SK-N-SH (cell line): ENCODE data around the gene FAM9C. TPM values are rescaled to one million over a fixed set of nuclear protein-coding genes. Genes with fewer than 3 reads are reported as not detected.

ENCODE experiments used
- CTCF ChIA-PET: fragments of 300-600, 350-600 bp; formaldehyde crosslinking; extraction: SDS; loops from one replicate; lab custom pipeline; 2021; lab: Yijun Ruan, JAX
- POLR2A ChIA-PET: fragments of 350-600 bp; sonication (Branson Sonifier 250); formaldehyde crosslinking; extraction: SDS; loops from one replicate; lab custom pipeline; 2020; ENCODE audit warnings: antibody characterized with exemption, inconsistent platforms; lab: Yijun Ruan, JAX
- DNase-seq: peaks from one replicate; pipeline ENCODE4 v3.0.0; 2012
- H2AFZ ChIP-seq: fragments of 200-600 bp; sonication (generic); 2 replicates; pipeline ENCODE4 v1.8.1; 2016; ENCODE audit warnings: antibody characterized with exemption, mild to moderate bottlenecking, low read depth
- H3F3A ChIP-seq: fragments of 200-600 bp; sonication (generic); replicated peaks from 2 replicates; pipeline ENCODE3; 2016; ENCODE audit warnings: antibody characterized with exemption, mild to moderate bottlenecking; ENCODE audit not compliant: insufficient read depth
- H3K27ac ChIP-seq, 2 experiments: fragments of 200-500 bp in 1 of 2; fragments of 200-600 bp in 1 of 2; sonication (Bioruptor generic) in 1 of 2; sonication (generic), shearing (Covaris generic) in 1 of 2; 2 replicates each; pipeline versions ENCODE4 v1.5.1 to v1.6.1; 2014 to 2016; ENCODE audit warnings: low read depth in 2 of 2, inconsistent platforms in 1 of 2, low read length in 1 of 2, mild to moderate bottlenecking in 1 of 2, mixed read lengths in 1 of 2
- H3K27me3 ChIP-seq: fragments of 200-600 bp; sonication (generic), shearing (Covaris generic); 2 replicates; pipeline ENCODE4 v1.6.1; 2016; ENCODE audit warnings: mixed run types; ENCODE audit not compliant: insufficient read depth
- H3K36me3 ChIP-seq, 2 experiments: fragments of 200-500 bp in 1 of 2; fragments of 200-600 bp in 1 of 2; sonication (Bioruptor generic) in 1 of 2; sonication (generic) in 1 of 2; replicated peaks in 1 of 2; 2 replicates each; pipeline versions ENCODE3 to v1.5.1; 2014 to 2016; ENCODE audit warnings: low read length in 1 of 2, mild to moderate bottlenecking in 1 of 2; ENCODE audit not compliant: insufficient read depth in 2 of 2, control insufficient read depth in 1 of 2
- H3K4me1 ChIP-seq, 2 experiments: fragments of 200-500 bp in 1 of 2; fragments of 200-600 bp in 1 of 2; sonication (Bioruptor generic) in 1 of 2; sonication (generic), shearing (Covaris generic) in 1 of 2; 2 replicates each; pipeline versions ENCODE4 v1.5.1 to v1.6.1; 2014 to 2016; ENCODE audit warnings: low read depth in 1 of 2, low read length in 1 of 2, mixed run types in 1 of 2; ENCODE audit not compliant: insufficient read depth in 2 of 2, control insufficient read depth in 1 of 2
- H3K4me2 ChIP-seq: fragments of 200-600 bp; sonication (generic), shearing (Covaris generic); 2 replicates; pipeline ENCODE4 v1.6.1; 2017; ENCODE audit warnings: mixed run types
- H3K4me3 ChIP-seq, 2 experiments: fragments of 200-500 bp in 1 of 2; fragments of 200-600 bp in 1 of 2; sonication (Bioruptor generic) in 1 of 2; sonication (generic), shearing (Covaris generic) in 1 of 2; 2 replicates each; pipeline versions ENCODE4 v1.5.1 to v1.8.1; 2014 to 2016; ENCODE audit warnings: low read depth in 2 of 2, inconsistent platforms in 1 of 2, low read length in 1 of 2, mild to moderate bottlenecking in 1 of 2, mixed read lengths in 1 of 2, moderate library complexity in 1 of 2
- H3K79me2 ChIP-seq: fragments of 200-600 bp; sonication (generic); 2 replicates; pipeline ENCODE4 v1.8.1; 2017; ENCODE audit warnings: mild to moderate bottlenecking; ENCODE audit not compliant: insufficient read depth
- H3K9ac ChIP-seq: fragments of 200-600 bp; sonication (generic); 2 replicates; pipeline ENCODE4 v1.6.1; 2017; ENCODE audit warnings: mixed run types
- H3K9me2 ChIP-seq: fragments of 200-600 bp; sonication (generic); 2 replicates; pipeline ENCODE4 v1.6.1; 2017; ENCODE audit warnings: mixed run types
- H3K9me3 ChIP-seq: fragments of 200-600 bp; sonication (generic); 2 replicates; pipeline ENCODE4 v1.6.1; 2017; ENCODE audit warnings: mixed run types, mild to moderate bottlenecking, moderate library complexity
- H4K20me1 ChIP-seq: fragments of 200-600 bp; sonication (generic); 2 replicates; pipeline ENCODE4 v1.6.1; 2017; ENCODE audit warnings: mild to moderate bottlenecking, mixed run types; ENCODE audit not compliant: insufficient read depth
- EP300 ChIP-seq, 2 experiments: IDR thresholded peaks; 2 replicates each; pipeline versions ENCODE4 v1.4.0 to v1.6.1; 2012; ENCODE audit warnings: borderline replicate concordance in 1 of 2, low read depth in 1 of 2, low read length in 1 of 2
- EZH2phosphoT487 ChIP-seq: fragments of 200-600 bp; sonication (generic); IDR thresholded peaks from 2 replicates; pipeline ENCODE4 v1.6.1; 2017; ENCODE audit warnings: low read depth, mixed run types, mild to moderate bottlenecking, antibody characterized with exemption, moderate library complexity, borderline replicate concordance
- FOSL2 ChIP-seq: IDR thresholded peaks from 2 replicates; pipeline ENCODE4 v1.4.0; 2012; ENCODE audit warnings: low read depth, mild to moderate bottlenecking, moderate library complexity, borderline replicate concordance
- FOXJ3 ChIP-seq: sonication (generic); formaldehyde crosslinking; IDR thresholded peaks from 2 replicates; pipeline ENCODE4 v1.5.1; 2020; ENCODE audit warnings: mild to moderate bottlenecking, missing genetic modification reagents
- FOXM1 ChIP-seq: IDR thresholded peaks from 2 replicates; pipeline ENCODE4 v1.4.0; 2012; ENCODE audit warnings: low read depth, mild to moderate bottlenecking
- GATA2 ChIP-seq: sonication (generic); formaldehyde crosslinking; IDR thresholded peaks from 2 replicates; pipeline ENCODE4 v1.5.0; 2020; ENCODE audit warnings: mild to moderate bottlenecking, missing genetic modification reagents
- JUND ChIP-seq: IDR thresholded peaks from 2 replicates; pipeline ENCODE4 v1.4.0; 2012
- NFIC ChIP-seq: IDR thresholded peaks from 2 replicates; pipeline ENCODE4 v1.4.0; 2012; ENCODE audit warnings: borderline replicate concordance
- NRF1 ChIP-seq: IDR thresholded peaks from 2 replicates; pipeline ENCODE4 v1.6.1; 2012; ENCODE audit warnings: low read depth, mild to moderate bottlenecking, low read length
- POLR2AphosphoS5 ChIP-seq: IDR thresholded peaks from 2 replicates; pipeline ENCODE4 v1.6.1; 2012; ENCODE audit warnings: low read depth, low read length
- RAD21 ChIP-seq: IDR thresholded peaks from 2 replicates; pipeline ENCODE4 v1.6.1; 2012; ENCODE audit warnings: mild to moderate bottlenecking, low read length
- RCOR1 ChIP-seq: fragments of 150-350 bp; IDR thresholded peaks from 2 replicates; pipeline ENCODE4 v1.6.1; 2017; ENCODE audit warnings: antibody characterized with exemption, low read length
- REST ChIP-seq: IDR thresholded peaks from 2 replicates; pipeline ENCODE4 v1.6.1; 2012; ENCODE audit warnings: mild to moderate bottlenecking, low read depth, low read length, moderate library complexity
- SIN3A ChIP-seq: IDR thresholded peaks from 2 replicates; pipeline ENCODE4 v1.6.1; 2012; ENCODE audit warnings: low read depth, mild to moderate bottlenecking, low read length, moderate library complexity, borderline replicate concordance
- TAF1 ChIP-seq: IDR thresholded peaks from 2 replicates; pipeline ENCODE4 v1.6.1; 2012; ENCODE audit warnings: low read depth, mild to moderate bottlenecking, low read length, moderate library complexity, borderline replicate concordance
- TCF12 ChIP-seq: IDR thresholded peaks from 2 replicates; pipeline ENCODE4 v1.4.0; 2012
- USF1 ChIP-seq: IDR thresholded peaks from 2 replicates; pipeline ENCODE4 v1.4.0; 2012; ENCODE audit warnings: low read depth, borderline replicate concordance
- USF2 ChIP-seq: fragments of 150-350 bp; IDR thresholded peaks from 2 replicates; pipeline ENCODE4 v1.6.1; 2017; ENCODE audit warnings: antibody characterized with exemption, low read length, low read depth, borderline replicate concordance
- YY1 ChIP-seq: IDR thresholded peaks from 2 replicates; pipeline ENCODE4 v1.4.0; 2012; ENCODE audit warnings: low read depth, mild to moderate bottlenecking
- WGBS: methylation state at CpG from one replicate; pipeline ENCODE4 v1.1.6; 2017; ENCODE audit warnings: low lambda C conversion rate; 5-methylcytosine and 5-hydroxymethylcytosine counted together
- polyA plus RNA-seq, 3 experiments: library from polyadenylated mRNA; depleted of rRNA; stranded (reverse); fragments of >200 nt; gene quantifications; 2 replicates each; pipeline ENCODE4 v1.2.3, GENCODE V29; 2012
- TF ChIP-seq, protein P1 (sequence below): fragments of 150-350 bp; IDR thresholded peaks from 2 replicates; pipeline ENCODE4 v1.6.1; 2016; ENCODE audit warnings: mild to moderate bottlenecking, low read depth, low read length

FAM9C gene
- polyA plus RNA-seq, 1 of the 3 experiments (the other 2 are of a cell fraction), result 2.6 TPM

- H3K4me2 ChIP-seq, result no peak overlapping the region; the same call in 1 of the 2 replicates
- WGBS, result 37% methylated on average over 7 of the region's 7 CpGs
- peaks cover 22% of the 10 kb centered on the region for H3F3A ChIP-seq
- no peaks in the 10 kb centered on the region for H3K9me2 ChIP-seq
- ChIA-PET POLR2A (no interaction called here), CTCF (no interaction called here)
- H3K4me3 ChIP-seq, result no peak overlapping the region
- no peaks in the 10 kb centered on the region for H3K36me3 ChIP-seq
- no peak for DNase-seq
- peaks cover 0 to 8% of the 10 kb centered on the region in 2 experiments; a peak in 2 of 4 replicates for H3K4me1 ChIP-seq
- TF ChIP-seq JUND (peak; percentile 82), YY1 (no peak), RAD21 (no peak), TAF1 (no peak), NFIC (0 out of 2 replicates have a peak, but pooled peaks have one; percentile 5), SIN3A (no peak), TCF12 (peak; percentile 39; the same call in 1 of the 2 replicates), FOSL2 (peak; percentile 48; the same call in 1 of the 2 replicates), FOXM1 (no peak), RCOR1 (no peak)
- TF ChIP-seq, protein P1, sequence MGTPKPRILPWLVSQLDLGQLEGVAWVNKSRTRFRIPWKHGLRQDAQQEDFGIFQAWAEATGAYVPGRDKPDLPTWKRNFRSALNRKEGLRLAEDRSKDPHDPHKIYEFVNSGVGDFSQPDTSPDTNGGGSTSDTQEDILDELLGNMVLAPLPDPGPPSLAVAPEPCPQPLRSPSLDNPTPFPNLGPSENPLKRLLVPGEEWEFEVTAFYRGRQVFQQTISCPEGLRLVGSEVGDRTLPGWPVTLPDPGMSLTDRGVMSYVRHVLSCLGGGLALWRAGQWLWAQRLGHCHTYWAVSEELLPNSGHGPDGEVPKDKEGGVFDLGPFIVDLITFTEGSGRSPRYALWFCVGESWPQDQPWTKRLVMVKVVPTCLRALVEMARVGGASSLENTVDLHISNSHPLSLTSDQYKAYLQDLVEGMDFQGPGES, result no peak
- H3K79me2 ChIP-seq, result no peaks in the 10 kb centered on the region
- no peaks in the 10 kb centered on the region for H3K27me3 ChIP-seq
- H3K9me3 ChIP-seq, result no peaks in the 10 kb centered on the region
- no peak overlapping the region for H2AFZ ChIP-seq
- peak overlapping the region; percentile 20; the same call in 1 of the 2 replicates for H3K9ac ChIP-seq
- H3K27ac ChIP-seq, result peak overlapping the region in 1 of 2 experiments; percentile 23; a peak in 1 of 4 replicates
- H4K20me1 ChIP-seq, result no peaks in the 10 kb centered on the region
Measured at GRCh38 chrX:12988797-12989196, 55.6 kb downstream of the FAM9C start.

DNA sequence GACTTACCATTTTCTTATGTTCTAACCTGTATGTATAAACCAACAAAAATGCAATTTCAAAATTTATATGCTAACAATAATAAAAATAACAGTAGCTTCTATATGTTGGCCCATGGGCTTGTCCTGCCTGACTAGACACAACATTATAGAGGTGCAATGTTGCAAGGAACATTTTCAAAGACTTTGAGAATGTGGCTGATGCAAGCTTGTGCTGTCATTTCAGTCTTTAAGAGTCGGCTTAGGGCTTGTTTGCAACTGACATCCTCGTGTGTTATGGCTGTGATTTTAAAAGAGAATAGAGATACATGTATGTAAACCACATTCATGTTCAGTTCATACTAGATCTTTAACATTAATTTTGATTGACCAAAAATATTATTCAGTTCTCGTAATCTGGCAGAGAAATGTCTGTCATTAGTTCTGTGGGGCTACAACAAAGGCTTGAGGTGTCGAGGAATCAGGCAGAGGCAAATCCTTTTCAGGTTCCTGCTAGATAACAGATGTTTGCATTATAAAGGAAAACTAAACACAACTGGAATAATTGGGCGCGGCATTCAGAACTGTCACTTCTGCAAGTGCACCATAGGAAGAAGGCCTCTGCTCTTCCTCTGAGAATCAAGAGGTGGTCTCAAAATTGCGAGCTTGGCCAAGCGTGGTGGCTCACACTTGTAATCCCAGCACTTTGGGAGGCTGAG is 56.4 kb downstream of the FAM9C start:
- no peak overlapping the region for H2AFZ ChIP-seq
- no peaks in the 10 kb centered on the region for H3K79me2 ChIP-seq
- H3K4me2 ChIP-seq, result no peak overlapping the region
- H4K20me1 ChIP-seq, result no peaks in the 10 kb centered on the region
- H3K27me3 ChIP-seq, result no peaks in the 10 kb centered on the region
- peak overlapping the region in 1 of 2 experiments; percentile 23; a peak in 1 of 4 replicates for H3K27ac ChIP-seq
- POLR2A ChIA-PET, result no interaction called here
- 58% methylated on average over 8 of the region's 8 CpGs for WGBS
- no peak for DNase-seq
- peaks cover 0 to 8% of the 10 kb centered on the region in 2 experiments; a peak in 2 of 4 replicates for H3K4me1 ChIP-seq
- CTCF ChIA-PET, result no interaction called here
- H3K36me3 ChIP-seq, result no peaks in the 10 kb centered on the region
- no peak overlapping the region for H3K4me3 ChIP-seq
- no peak overlapping the region for H3K9ac ChIP-seq
- no peaks in the 10 kb centered on the region for H3K9me2 ChIP-seq
- peaks cover 14% of the 10 kb centered on the region for H3F3A ChIP-seq
- H3K9me3 ChIP-seq, result no peaks in the 10 kb centered on the region
- TF ChIP-seq REST (no peak), RCOR1 (no peak), JUND (no peak), POLR2AphosphoS5 (no peak), GATA2 (CRISPR knock-in tag) (no peak), TCF12 (no peak), NRF1 (no peak), FOXJ3 (CRISPR knock-in tag) (no peak), EP300 (IDR thresholded peaks at IDR 0.05; ENCODE audit: borderline replicate concordance in 1 of 2, low read depth in 1 of 2, low read length in 1 of 2) (no peak), USF2 (no peak), EZH2phosphoT487 (no peak), FOXM1 (no peak), USF1 (no peak)
